Upper lobe of left lung (tissue), 4 donors: Measurements from ENCODE around the gene GYPC.

Source experiments
- EP300 ChIP-seq, 4 donors: sonication (generic); formaldehyde crosslinking; IDR thresholded peaks; one replicate each; pipeline ENCODE4 v1.5.1; 2017; ENCODE audit warnings: antibody characterized with exemption in 4 of 4, control low read depth in 2 of 4
- TF ChIP-seq, protein P1 (sequence below), 6 experiments: fragments of 450-650 bp in 4 of 6; fragments of 200-600 bp in 2 of 6; sonication (generic) in 2 of 6; IDR thresholded peaks; one replicate each; pipeline ENCODE4 v1.5.1; 2016 to 2019; ENCODE audit warnings: antibody characterized with exemption in 6 of 6

DNA sequence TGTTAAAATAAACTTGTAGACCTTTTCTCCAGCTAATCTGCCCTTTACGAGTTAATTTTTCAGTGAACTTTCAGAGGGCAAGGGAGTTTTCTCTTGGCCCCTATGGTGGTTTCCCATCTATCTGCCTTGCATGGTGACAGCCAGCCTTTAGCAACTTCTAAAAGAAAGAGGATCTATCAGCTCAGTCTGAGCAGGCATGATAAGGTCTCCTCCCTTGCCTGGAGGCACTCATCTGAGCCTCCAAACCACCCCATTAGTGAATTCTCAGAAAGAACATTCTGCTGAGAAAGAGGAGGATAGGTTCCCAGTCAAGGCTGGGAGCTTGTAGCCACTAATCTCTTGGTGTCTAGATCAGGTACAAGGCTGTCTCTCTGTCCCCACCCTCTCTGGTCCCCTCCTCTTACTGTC is 10.7 kb upstream of the GYPC start:
- TF ChIP-seq, protein P1, sequence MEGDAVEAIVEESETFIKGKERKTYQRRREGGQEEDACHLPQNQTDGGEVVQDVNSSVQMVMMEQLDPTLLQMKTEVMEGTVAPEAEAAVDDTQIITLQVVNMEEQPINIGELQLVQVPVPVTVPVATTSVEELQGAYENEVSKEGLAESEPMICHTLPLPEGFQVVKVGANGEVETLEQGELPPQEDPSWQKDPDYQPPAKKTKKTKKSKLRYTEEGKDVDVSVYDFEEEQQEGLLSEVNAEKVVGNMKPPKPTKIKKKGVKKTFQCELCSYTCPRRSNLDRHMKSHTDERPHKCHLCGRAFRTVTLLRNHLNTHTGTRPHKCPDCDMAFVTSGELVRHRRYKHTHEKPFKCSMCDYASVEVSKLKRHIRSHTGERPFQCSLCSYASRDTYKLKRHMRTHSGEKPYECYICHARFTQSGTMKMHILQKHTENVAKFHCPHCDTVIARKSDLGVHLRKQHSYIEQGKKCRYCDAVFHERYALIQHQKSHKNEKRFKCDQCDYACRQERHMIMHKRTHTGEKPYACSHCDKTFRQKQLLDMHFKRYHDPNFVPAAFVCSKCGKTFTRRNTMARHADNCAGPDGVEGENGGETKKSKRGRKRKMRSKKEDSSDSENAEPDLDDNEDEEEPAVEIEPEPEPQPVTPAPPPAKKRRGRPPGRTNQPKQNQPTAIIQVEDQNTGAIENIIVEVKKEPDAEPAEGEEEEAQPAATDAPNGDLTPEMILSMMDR (IDR thresholded peaks at IDR 0.05), result no peak
- no peak for TF ChIP-seq EP300 (IDR thresholded peaks at IDR 0.05)
